NOMO-1 treated with DMSO at 0.1 percent for 48 hours (cell line): ENCODE measurements around the gene CTU2.
A peak's percentile ranks its signal among the peaks of the same experiment; 100 is the strongest.

ENCODE experiments used
- DNase-seq: peaks from one replicate; lab custom pipeline; 2025; ENCODE audit not compliant: unreplicated experiment; lab: John Stamatoyannopoulos, UW

The CTU2 gene

GRCh38 chr16:88696441-88696840 is 9.9 kb upstream of the CTU2 start:
- no peak for DNase-seq

- no peak for DNase-seq
Measured at GRCh38 chr16:88697116-88697830, 9.0 kb upstream of the CTU2 start.

- no peak for DNase-seq
Measured at GRCh38 chr16:88697831-88698615, 8.3 kb upstream of the CTU2 start.

GRCh38 chr16:88698646-88699045 is 7.7 kb upstream of the CTU2 start:
- no peak for DNase-seq

GRCh38 chr16:88699180-88699579 is 7.1 kb upstream of the CTU2 start:
- DNase-seq: no peak

GRCh38 chr16:88700322-88700635 is 6.0 kb upstream of the CTU2 start:
- DNase-seq: no peak

GRCh38 chr16:88700636-88701482 is 5.4 kb upstream of the CTU2 start:
- peak; percentile 97 for DNase-seq

GRCh38 chr16:88701581-88702370 is 4.5 kb upstream of the CTU2 start:
- DNase-seq: no peak

- peak; percentile 55 for DNase-seq
Measured at GRCh38 chr16:88702371-88703210, 3.7 kb upstream of the CTU2 start.

- peak; percentile 52 for DNase-seq
Measured at GRCh38 chr16:88703486-88704309, 2.6 kb upstream of the CTU2 start.

GRCh38 chr16:88705076-88705684 is 1.1 kb upstream of the CTU2 start:
- peak; percentile 60 for DNase-seq

- no peak for DNase-seq
Measured at GRCh38 chr16:88705801-88706228, 488 bp upstream of the CTU2 start.

- no peak for DNase-seq
Measured at GRCh38 chr16:88706965-88707826, 893 bp downstream of the CTU2 start.

- DNase-seq: no peak
Measured at GRCh38 chr16:88710556-88710955, 4.3 kb downstream of the CTU2 start.

GRCh38 chr16:88711750-88712340 is 5.5 kb downstream of the CTU2 start:
- DNase-seq: no peak

GRCh38 chr16:88712362-88712979 is 6.2 kb downstream of the CTU2 start:
- DNase-seq: no peak

GRCh38 chr16:88713054-88713453 is 6.8 kb downstream of the CTU2 start:
- DNase-seq: no peak
